Progenitor cell of endocrine pancreas (in vitro differentiated cells): ENCODE data around the gene ANG. TPM values are rescaled to one million over a fixed set of nuclear protein-coding genes. Genes with fewer than 3 reads are reported as not detected.

Experiments used
- DNase-seq: peaks from one replicate; pipeline ENCODE4 v3.0.0; 2021; ENCODE audit warnings: low spot score; ENCODE audit not compliant: unreplicated experiment
- H3K27ac Mint-ChIP-seq: 2 replicates; pipeline ENCODE4 v1.8.0; 2021; ENCODE audit warnings: mild to moderate bottlenecking, moderate library complexity, mixed read lengths
- H3K27me3 Mint-ChIP-seq: 2 replicates; pipeline ENCODE4 v1.8.0; 2021; ENCODE audit warnings: mixed read lengths
- H3K36me3 Mint-ChIP-seq: 2 replicates; pipeline ENCODE4 v1.8.0; 2022; ENCODE audit warnings: mixed read lengths; ENCODE audit not compliant: insufficient read depth
- H3K4me1 Mint-ChIP-seq: 2 replicates; pipeline ENCODE4 v1.8.0; 2021; ENCODE audit warnings: low read depth, mixed read lengths
- H3K4me3 Mint-ChIP-seq: 2 replicates; pipeline ENCODE4 v1.8.0; 2021; ENCODE audit warnings: low read depth, mild to moderate bottlenecking, moderate library complexity, mixed read lengths
- H3K9me3 Mint-ChIP-seq: 2 replicates; pipeline ENCODE4 v1.8.0; 2021; ENCODE audit warnings: low read depth, mixed read lengths
- CTCF ChIP-seq: fragments of 200-600 bp; sonication (generic); IDR thresholded peaks from one replicate; pipeline ENCODE4 v1.5.0; 2021; ENCODE audit warnings: antibody characterized with exemption, mild to moderate bottlenecking; ENCODE audit not compliant: unreplicated experiment
- total RNA-seq: library from RNA; stranded (reverse); gene quantifications from 2 replicates; pipeline ENCODE4 v1.2.1, GENCODE V29; 2021

ANG gene
- total RNA-seq, 1 donor from 2014 or later, result 8.0 TPM

GRCh38 chr14:20707622-20708021 is 19.1 kb downstream of the ANG start:
- Mint-ChIP-seq H3K36me3 (no peaks in the 10 kb centered on the region), H3K27ac (no peak overlapping the region), H3K27me3 (no peaks in the 10 kb centered on the region), H3K9me3 (peaks cover 4% of the 10 kb centered on the region), H3K4me3 (no peak overlapping the region), H3K4me1 (no peaks in the 10 kb centered on the region)
- DNase-seq, result no peak
- TF ChIP-seq CTCF, result no peak

- Mint-ChIP-seq H3K27ac (no peak overlapping the region), H3K4me3 (no peak overlapping the region), H3K27me3 (no peaks in the 10 kb centered on the region), H3K36me3 (no peaks in the 10 kb centered on the region), H3K4me1 (peaks cover 6% of the 10 kb centered on the region), H3K9me3 (peaks cover 4% of the 10 kb centered on the region)
- TF ChIP-seq CTCF, result no peak
- DNase-seq, result no peak
Measured at GRCh38 chr14:20711261-20711660, 22.7 kb downstream of the ANG start.

- H3K4me3 Mint-ChIP-seq, result no peak overlapping the region
- H3K9me3 Mint-ChIP-seq, result peaks cover 4% of the 10 kb centered on the region
- no peak for DNase-seq
- H3K4me1 Mint-ChIP-seq, result peaks cover 6% of the 10 kb centered on the region
- H3K27me3 Mint-ChIP-seq, result no peaks in the 10 kb centered on the region
- no peak for TF ChIP-seq CTCF
- no peak overlapping the region for H3K27ac Mint-ChIP-seq
- H3K36me3 Mint-ChIP-seq, result no peaks in the 10 kb centered on the region
Measured at GRCh38 chr14:20711685-20712084, 23.1 kb downstream of the ANG start.

GRCh38 chr14:20712904-20713303 is 24.3 kb downstream of the ANG start:
- Mint-ChIP-seq H3K36me3 (no peaks in the 10 kb centered on the region), H3K9me3 (no peaks in the 10 kb centered on the region), H3K4me3 (no peak overlapping the region), H3K27me3 (no peaks in the 10 kb centered on the region), H3K4me1 (peaks cover 6% of the 10 kb centered on the region), H3K27ac (no peak overlapping the region)
- no peak for TF ChIP-seq CTCF
- DNase-seq, result no peak

- no peak for DNase-seq
- no peaks in the 10 kb centered on the region for H3K9me3 Mint-ChIP-seq
- H3K4me1 Mint-ChIP-seq, result peaks cover 10% of the 10 kb centered on the region
- no peaks in the 10 kb centered on the region for H3K36me3 Mint-ChIP-seq
- no peaks in the 10 kb centered on the region for H3K27me3 Mint-ChIP-seq
- no peak overlapping the region for H3K4me3 Mint-ChIP-seq
- H3K27ac Mint-ChIP-seq, result no peak overlapping the region
- TF ChIP-seq CTCF, result no peak
Measured at GRCh38 chr14:20714593-20715250, 26.2 kb downstream of the ANG start.
